Upper lobe of left lung (tissue), 4 donors: ENCODE measurements around the gene ODAD3.

Experiments used
- CTCF ChIP-seq, 6 experiments: fragments of 450-650 bp in 4 of 6; fragments of 200-600 bp in 2 of 6; sonication (generic) in 2 of 6; IDR thresholded peaks; one replicate each; pipeline ENCODE4 v1.5.1; 2016 to 2019; ENCODE audit warnings: antibody characterized with exemption in 6 of 6
- EP300 ChIP-seq, 4 donors: sonication (generic); formaldehyde crosslinking; IDR thresholded peaks; one replicate each; pipeline ENCODE4 v1.5.1; 2017; ENCODE audit warnings: antibody characterized with exemption in 4 of 4, control low read depth in 2 of 4
- POLR2A ChIP-seq, 4 donors: fragments of 450-650 bp; IDR thresholded peaks; one replicate each; pipeline ENCODE4 v1.5.1; 2016 to 2017; ENCODE audit warnings: antibody characterized with exemption in 4 of 4, mild to moderate bottlenecking in 2 of 4
- POLR2AphosphoS5 ChIP-seq, 2 donors: sonication (generic); formaldehyde crosslinking; IDR thresholded peaks; one replicate each; pipeline ENCODE4 v1.5.1; 2017; ENCODE audit warnings: antibody characterized with exemption in 2 of 2

- no peak for TF ChIP-seq EP300 (IDR thresholded peaks at IDR 0.05)
- TF ChIP-seq CTCF (IDR thresholded peaks at IDR 0.05), result no peak
- TF ChIP-seq POLR2A (IDR thresholded peaks at IDR 0.05), result no peak
- no peak for TF ChIP-seq POLR2AphosphoS5 (IDR thresholded peaks at IDR 0.05)
These were observed 61.0 kb downstream of the ODAD3 start for GRCh38 chr19:11373885-11374432.
